Inflammatory macrophage treated with lipopolysaccharide for 1 hour (primary cell): ENCODE data around the gene ARHGAP22.

Experiments
- DNase-seq, 2 donors: peaks; one replicate each; pipeline ENCODE4 v3.0.0-alpha.2; 2020 to 2022

ARHGAP22 gene

DNA sequence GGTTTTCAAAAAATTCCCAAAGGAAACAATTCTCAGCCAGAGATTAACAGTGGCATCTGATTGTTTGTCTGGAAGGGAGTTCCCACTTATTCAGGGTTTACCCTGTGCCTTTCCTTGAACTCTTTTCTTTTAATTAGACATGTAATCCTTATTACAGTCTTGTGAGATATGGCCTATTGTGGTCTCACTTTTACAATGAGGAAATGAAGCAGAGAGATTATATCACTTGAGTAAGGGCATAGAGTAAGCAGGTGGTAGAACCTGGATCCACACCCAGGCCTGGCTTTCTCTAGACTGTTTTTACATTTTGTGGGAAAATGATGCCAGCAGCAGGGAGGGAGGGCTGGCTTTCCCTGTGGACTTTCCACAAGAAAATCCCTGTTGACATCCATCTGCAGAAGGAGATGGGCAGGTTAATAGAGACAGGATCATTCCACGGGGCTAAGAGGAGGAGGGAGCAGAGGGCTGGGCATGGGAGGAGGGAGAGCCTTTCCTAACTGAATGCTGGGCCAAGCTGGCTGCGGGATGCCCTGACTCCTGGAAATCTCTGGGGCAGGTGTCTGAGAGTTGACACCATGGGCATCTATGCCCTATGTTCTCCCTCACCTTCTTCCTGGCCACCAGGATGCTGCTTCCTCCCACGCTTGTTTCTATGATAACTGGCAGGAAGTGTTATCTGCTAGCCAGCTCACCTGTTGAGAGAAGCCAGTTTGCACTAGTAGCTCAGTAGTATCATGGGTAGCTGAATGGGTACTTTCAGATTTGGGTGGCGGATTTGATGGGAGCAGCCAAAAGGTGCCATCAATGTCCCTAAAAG lies 28.7 kb upstream of the ARHGAP22 start:
- DNase-seq = no peak

DNA sequence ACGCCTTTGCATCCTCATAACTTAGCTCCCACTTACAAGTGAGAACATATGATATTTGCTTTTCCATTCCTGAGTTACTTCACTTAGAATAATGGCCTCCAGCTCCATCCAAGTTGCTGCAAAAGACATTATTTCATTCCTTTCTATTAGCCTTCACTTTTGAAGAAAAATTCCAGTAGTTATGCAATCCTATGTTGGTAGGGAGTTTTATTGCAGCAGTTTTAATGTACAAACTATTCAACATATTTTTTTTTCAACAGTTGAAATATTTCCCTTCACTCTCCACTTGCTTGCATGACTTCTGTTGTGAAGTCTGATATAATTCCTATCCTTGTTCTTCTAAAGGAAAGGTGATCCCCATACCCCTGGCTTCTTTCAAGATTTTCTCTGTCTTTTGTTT lies 27.3 kb upstream of the ARHGAP22 start:
- DNase-seq = no peak

DNA sequence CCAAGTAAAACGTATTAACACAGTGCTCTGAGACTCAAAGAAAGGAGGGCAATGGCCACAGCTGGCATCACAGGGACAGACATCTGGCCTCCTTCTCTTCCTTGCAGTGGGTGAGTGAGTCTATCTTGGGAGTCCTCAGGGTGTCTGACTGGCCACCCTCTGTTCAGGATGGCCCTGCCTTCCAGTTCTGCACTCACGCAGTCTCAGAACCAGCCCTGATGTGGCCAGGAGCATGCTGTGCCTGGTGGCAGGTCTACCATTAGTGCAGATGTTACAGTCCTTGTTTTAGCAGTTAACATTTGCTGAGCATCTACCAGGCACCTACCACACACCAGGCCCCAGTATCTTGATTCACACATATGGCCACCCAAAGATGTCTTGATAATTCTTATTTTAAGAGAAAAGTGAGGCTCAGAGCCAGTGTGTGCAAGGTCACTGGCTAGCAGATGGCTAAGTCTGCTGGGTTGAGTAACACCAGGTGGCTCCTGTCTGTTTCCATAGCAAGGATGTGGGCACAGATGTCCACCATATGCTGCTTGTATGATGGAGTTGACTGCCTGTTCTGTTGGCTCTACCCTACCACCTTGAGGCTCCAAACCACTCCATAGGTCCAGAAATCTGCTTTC lies 23.2 kb upstream of the ARHGAP22 start:
- DNase-seq = no peak

DNA sequence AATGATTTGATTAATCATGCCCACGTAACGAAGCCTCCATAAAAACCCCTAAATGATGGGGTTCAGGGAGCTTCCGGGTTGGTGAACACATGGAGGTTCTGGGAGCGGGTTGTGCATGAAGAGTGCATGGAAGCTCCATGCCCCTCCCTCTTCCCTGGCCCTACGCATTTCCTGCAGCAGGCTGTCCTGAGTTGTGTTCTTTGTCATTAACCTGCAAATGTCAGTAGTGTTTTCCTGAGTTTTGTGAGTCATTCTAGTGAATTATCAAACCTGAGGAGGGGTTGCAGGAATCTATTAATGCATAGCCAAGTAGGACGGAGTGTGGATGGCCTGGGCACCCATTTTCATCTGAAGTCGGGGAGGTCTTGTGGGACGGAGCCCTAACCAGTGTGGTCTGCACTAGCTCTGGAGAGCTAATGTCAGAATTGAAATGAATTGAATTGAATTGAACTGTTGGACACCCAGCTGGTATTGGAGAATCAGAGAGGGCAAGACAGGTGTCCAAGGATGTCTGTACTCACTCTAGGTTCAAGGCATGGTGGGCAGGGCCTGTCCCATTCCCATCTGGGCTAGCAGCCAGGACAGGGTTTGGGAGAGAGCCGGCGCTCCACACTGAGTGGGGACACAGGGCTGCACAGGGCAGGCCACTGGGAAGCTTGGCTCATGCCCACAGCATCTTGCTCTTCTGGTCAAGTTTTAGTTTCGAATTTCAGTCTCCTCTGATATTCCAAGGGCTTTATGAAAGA lies 22.3 kb upstream of the ARHGAP22 start:
- DNase-seq = no peak

DNA sequence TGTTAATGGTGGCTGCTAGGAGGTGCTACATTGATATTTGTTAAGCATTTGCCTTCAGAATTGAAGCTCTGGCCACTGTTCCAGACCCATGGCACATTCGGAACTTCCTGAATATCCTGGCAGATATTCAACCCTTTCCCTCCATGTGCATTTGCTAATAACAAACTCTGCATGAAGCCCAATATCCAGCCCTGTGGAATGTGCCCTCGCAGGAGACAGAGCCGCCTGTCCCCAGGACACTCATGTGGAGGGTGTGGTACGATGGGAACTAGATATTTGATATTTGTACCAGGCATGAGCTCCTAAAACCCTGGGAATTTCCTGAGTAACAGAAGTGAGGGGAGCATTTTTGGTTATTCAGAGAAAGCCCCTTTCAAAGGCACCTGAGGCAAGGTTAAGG lies 21.6 kb upstream of the ARHGAP22 start:
- no peak for DNase-seq

DNA sequence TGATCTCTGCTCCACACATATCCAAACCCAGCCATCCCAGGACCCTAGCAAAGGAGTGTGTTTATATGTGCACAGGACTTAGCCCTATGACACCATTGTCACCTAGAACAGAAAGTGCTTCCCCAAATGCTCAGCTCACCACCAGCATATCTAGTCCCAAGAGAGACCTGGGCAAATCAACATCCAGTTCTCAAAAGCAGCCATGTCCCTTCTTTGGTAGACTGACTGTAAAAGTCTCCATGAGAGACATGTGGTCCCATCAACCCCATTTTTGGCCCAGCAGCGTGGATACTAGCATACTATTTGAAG lies 20.9 kb upstream of the ARHGAP22 start:
- DNase-seq = no peak

DNA sequence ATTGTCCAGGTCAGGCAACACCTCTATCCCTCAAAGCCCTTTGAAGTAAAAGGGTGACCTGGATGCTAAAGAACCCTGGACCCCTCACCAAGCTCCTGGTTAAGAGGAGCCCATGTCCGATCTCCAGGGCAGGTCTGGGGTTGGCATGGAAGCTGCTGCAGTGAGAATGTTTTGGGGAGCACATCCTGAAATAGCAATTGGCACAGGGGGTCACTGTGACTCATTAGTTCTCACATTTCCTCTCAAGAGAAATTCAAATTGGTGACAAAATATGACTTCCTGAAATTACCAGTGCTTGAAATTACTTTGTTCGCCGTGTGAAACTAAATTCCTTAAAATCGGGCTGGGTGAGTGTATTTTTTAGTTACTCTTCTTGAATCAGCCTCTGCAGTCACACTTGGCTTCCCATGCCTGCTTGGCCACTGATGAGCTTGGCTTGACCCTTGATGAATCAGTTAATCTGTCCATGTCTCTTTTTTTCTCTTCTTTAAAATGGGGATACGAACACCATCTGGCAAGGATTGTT lies 18.8 kb upstream of the ARHGAP22 start:
- DNase-seq = peak; percentile 76 to 85

DNA sequence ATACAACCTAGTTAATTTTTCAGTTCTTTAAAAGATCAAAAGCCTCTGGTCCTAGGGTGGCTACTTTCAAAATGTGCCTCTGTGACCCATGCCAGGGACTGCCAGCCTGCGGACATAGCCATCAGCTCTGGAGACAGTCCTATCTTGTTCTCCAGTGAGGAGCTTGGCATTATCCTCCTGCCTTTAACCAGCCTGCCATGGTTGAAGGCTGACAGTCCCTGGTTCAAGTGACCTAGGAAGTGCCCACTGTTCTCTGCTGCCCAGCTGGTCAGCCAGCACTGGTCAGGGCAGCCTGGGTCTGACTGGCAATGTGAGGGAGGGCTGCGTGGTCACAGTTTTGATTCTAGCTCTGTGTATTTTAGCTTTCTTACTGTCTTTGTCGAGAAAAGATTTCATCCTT lies 18.1 kb upstream of the ARHGAP22 start:
- no peak for DNase-seq

DNA sequence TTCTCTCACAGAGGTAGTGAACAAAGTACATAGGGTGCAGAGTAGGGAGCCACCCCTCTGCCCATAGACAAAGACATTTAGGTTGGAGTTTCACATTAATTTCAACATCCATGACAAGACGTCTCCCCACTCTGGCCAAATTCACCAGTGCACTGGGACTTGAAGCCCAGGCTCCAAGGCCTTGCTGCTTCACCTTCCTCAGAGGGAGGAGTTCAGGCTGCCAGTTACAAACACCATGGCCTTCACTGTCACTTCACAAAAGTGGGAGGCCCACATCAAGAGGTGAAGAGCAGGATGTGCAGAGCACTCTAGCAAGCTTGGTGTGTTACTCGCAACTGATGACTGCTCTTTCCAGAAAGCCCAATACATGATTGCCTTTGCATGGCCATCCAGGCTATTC lies 15.8 kb upstream of the ARHGAP22 start:
- DNase-seq = no peak

DNA sequence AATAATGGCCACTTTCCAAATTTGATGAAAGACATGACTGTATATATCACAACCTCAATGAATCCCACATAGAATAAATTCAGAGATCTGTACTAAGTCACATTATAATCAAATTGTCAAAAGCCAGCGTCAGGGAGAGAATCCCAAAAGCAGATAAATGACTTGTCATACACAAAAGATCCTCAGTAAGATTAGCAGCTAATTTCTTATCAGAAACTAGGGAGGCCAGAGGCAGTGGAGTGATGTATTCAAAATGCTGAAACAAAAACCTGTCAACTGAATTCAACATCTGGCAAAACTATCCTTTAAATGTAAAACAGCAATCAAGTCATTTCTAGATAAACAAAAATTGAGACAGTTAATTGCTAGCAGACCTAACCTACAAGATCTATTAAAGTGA lies 11.6 kb upstream of the ARHGAP22 start:
- DNase-seq = no peak

DNA sequence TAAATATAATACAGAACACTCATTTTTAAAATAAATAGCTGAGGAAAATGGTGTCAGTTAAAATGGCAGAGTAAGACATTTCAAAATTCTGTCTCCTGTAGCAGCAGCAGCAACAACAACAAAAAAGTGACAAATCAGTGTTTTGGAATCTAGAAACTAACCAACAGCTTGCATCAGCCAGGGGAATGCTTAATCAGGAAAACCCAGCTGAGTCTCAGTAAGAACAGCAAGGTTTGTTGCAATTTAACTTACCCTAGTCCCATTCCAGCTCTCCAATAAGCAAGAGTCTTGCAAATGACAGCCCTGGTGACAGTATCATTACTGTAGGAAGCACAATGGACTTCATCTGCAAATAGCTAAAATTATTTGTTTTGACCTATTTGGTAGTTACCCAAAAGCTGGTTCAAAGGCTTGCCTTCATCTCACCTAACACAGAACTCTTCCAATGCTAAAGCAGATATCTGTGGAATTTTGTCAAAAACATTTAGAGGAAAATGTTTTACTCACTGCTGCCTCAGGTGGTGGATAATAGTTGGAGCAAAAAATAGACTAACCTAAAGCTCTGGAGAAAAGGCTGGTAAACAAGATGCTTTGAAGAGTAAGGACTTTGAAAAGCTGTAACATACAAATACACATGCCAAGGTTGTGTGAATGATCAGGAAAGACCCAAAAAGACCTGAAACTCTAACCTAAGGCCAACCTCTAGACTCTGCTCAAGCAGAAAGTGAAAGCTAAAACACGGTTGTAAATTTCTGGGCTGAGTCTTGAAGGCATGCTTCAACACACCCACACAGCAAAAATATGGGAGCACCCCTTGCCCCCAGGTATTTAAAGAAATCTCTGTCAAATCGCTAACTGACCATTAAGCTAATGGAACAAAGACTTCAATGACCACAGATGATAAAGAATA lies 9.9 kb upstream of the ARHGAP22 start:
- peak; percentile 55 to 88 for DNase-seq

DNA sequence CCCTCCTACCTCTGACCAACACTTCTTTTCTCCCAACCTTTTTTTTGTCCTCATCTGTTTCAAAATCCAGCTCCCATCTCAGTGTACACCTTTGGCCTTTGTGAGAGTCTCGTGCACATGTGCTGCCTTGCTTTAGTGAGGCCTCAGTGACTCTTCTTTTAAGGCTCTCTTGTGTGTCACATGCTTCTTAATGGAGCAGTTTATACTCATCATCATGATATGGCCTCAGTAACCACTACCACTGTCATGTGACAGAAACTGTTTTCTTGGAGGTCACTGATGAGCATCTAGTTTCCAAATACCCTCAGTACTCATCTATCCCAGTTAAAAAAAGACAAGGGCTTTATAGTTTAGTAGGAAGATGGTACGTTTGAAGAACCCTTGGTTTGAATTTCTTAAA lies 8.1 kb upstream of the ARHGAP22 start:
- peak; percentile 26 to 65 for DNase-seq

DNA sequence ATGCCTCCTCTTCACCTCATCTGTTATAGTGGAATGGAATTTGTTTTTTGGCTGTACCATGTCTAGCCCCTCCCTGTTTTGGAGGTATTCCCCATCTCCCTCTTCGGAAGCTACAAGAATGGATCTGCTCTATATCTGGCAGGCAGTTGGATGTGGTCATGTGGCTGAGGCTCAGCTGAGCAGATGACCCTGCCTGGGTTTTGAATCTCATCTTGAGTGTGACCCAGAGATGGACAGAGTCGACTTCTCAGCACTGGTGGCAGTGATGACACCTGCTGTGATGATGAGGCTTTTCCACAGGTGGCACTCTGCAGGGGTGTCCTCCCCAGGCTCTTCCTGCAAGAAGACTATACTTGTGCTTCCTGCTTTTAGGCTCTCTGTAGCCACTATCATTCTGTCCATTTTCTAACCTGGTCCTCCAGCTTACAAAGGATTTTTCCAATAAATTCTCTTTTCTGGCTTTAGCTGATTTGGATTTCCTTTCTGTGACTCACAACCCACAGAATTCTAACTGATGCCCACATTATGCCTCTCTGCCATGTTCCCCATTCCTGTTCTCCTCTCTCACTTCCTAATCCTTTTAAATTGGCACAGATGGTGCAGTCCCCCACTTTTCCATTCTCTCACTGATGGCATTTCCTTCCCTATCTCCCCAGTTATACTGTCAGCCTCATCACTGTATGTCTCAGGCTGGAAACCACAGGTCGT lies 7.5 kb upstream of the ARHGAP22 start:
- peak; percentile 67 to 81 for DNase-seq

DNA sequence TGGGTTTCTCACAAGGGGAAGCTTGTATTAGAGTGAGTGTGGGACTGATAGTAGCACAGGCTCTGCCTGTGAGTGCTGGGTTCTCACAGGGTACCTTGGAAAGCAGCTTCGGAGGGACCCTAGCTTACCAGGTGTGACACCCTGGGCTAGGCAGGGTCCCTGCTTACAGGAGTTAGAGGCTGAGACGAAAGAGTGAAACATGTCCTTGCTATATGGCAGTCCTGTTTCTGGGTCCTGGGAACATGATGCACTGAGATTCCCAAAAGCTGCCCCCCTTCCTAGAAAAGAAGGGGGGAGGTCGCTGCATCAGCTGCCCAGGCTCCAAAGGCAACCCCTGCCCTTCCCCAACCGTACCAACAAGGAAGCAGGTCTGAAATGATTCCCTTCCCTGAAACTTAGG lies 6.3 kb upstream of the ARHGAP22 start:
- DNase-seq = no peak

DNA sequence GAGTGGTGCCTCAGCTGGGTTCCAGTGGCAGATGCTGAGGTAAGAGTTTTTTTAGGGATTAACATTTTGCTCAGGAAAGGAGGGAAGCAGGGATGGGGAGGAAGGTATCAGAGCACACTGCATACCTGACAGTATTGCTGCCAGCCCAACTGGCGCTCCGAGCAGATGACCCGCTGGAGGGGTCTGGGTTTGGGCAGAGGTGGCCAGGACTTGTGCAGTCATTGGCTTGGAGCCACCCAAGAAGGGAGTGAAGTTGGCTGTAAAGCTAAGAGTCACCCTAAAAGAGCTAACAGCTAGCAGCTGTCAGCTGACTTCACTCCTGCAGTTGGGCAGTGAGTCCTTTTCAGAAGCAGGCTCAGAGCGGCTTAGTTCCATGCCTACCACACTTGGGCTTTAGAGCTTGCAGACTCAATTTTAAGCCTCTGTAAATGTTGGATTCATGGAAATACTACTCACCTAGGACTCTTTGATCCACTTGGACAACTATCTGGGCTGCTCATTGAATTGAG lies 5.8 kb upstream of the ARHGAP22 start:
- no peak for DNase-seq

DNA sequence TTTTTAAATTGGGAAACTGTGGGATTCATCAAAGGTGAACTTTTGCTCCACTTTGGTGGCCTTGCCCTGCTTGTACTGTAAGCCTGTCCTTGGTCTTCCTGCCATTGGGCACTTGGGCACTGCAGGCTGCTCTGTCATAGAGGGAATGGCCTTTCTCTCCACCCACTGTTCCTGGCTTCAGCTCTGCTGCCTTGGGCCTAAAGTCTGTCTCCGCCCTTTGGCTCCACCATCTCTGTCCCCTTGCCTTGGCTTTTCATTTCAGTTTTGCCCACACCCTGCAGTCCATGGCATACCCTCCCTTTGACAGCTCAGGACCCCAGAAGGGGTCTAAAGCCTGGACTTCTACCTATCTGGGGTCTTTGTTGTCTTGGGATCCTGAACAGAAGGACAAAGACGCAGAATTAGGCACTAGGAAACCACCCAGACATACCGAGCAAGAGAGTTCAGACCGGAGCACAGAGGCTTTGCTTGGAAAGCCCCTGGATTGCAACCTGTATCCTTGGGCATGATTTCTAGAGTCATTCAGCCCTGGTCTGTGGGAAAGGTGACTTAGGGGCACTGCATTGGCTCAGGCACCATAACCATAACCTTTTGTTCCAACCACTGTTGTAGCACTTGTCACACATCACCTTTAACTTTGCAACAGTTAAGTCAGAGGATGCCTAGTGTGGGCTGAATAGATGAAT lies 5.2 kb upstream of the ARHGAP22 start:
- no peak for DNase-seq

DNA sequence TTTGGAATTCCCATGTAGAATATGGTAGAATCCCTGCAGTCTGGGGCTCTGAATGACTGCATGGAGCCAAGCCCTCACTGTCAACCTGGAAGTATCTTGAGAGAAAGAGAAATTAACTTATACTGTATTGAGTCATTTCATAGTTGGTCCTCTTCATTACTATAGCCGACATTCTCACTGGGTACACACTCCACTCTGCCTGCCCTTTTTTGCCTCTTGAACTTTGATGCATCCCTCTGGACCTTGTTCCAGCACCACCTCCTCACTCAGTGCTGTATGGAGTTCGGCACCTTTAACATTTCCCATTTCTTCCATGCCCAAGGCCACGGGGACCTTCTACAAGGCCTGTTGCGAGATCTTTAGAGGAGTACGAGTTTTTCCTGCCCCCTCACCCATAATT lies 4.6 kb upstream of the ARHGAP22 start:
- no peak for DNase-seq

DNA sequence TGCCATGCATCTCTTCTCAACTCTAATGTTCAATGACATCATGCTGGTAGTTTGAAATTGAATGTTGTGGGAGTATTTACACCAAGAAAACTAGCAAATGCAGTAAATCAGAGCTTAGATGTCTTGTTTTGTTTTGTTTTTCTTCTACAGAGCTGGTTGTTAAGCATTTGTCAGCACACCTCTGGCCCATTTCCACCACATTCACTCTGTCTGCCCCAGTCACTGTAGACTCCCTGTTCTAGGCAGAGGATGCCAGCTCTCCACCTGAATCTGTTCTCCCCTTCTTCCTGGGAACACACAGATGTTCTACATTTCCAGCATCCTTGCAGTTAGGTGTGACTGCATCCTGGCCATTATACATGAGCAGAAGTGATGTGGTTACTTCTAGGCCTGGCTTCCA lies 4.1 kb upstream of the ARHGAP22 start:
- peak in 1 of 2 donors; percentile 15 for DNase-seq

DNA sequence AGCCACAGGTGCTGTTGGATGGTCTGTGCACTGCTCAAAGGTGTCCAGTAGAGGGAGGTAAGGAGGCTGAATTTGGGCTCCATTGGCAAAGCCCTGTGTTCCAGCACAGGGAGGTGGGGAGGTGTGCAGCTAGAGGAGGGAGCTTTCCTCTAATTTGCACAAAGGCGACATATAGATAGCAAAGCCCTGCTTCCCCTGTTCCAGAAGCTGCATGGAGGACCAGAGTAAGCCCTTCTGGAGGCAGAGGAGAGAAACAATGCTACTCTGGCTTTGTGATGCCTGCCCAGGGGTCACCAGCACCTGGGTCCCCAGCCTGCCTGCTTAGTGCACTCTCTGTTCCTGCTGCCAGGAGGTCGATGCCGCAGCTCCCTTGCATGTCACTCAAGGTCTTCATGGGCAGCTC lies 3.4 kb upstream of the ARHGAP22 start:
- DNase-seq = peak; percentile 13 to 40

DNA sequence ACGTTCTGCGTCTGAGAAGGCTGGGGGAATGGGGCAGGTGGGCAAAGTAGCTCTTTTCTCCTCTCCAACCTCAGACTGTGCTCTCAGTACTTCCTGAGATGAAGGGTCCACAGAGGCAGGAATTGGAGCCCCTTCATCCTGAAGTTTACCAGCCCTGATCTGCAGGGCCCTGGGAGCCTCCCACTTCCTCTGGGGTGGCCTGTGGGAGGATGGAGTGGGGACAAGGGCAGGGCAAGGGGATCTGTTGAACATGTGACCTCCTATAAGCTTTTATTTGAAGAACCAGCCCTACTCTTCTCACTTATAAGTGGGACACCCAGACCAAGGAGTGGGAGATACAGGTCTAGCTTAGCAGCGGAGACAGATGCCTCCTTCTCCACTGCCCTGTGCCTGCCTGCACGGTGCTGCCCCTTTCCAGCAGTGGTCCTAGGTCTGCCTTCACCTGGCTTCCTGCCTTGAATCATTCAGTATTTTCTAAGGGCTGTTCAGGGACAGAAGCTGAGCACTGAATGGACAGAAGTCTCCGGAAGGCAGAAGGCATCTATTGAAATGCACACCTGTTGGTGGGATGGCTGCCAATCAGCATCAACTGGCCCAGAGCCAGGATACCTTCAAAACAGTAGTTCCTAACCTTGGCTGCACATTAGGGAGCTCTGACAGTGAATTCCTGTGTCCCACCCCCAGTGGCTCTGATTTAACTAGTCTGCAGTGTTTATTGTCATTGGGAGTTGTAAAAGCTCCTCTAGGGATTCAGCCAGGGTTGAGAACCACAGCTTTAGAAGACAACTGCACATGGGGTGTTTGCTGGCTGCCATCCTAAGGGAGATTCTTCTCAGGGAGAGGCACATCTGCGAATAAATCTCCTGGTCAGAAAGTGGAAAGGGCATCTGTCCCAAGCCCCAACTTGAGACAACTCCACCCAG lies 2.7 kb upstream of the ARHGAP22 start:
- peak in 1 of 2 donors; percentile 24 for DNase-seq
